IMR-90 (cell line): ENCODE data around the gene ARHGAP8. TPM values are rescaled to one million over a fixed set of nuclear protein-coding genes. Genes with fewer than 3 reads are reported as not detected.
A peak's percentile ranks its signal among the peaks of the same experiment; 100 is the strongest.

Experiments used
- ATAC-seq: fragments of 200-7000 bp; cut with Tn5 transposase; 2 replicates; pipeline ENCODE4 v1.9.1; 2020; ENCODE audit warnings: low read depth, mild to moderate bottlenecking, moderate library complexity
- BruUV-seq: library from RNA; stranded (reverse); fragments of 400-500 nt; replicated peaks from 2 replicates; lab custom pipeline; 2021; lab: Mats Ljungman, UMichigan
- CTCF ChIA-PET: fragments of 300-600 bp; formaldehyde crosslinking; extraction: SDS; loops from one replicate; lab custom pipeline; 2021; ENCODE audit warnings: antibody characterized with exemption; lab: Yijun Ruan, JAX
- POLR2A ChIA-PET: fragments of 300-600 bp; sonication (Branson Sonifier 250); formaldehyde crosslinking; loops from one replicate; lab custom pipeline; 2022; ENCODE audit warnings: antibody characterized with exemption; ENCODE audit not compliant: unreplicated experiment; lab: Charles Lee
- DNase-seq: peaks from one replicate; pipeline ENCODE4 v3.0.0; 2013
- H2AFZ ChIP-seq: replicated peaks from 2 replicates; pipeline ENCODE3; 2013; ENCODE audit warnings: low read length, mild to moderate bottlenecking; ENCODE audit not compliant: poor library complexity
- H2AK5ac ChIP-seq: 2 replicates; pipeline ENCODE4 v1.6.1; 2013; ENCODE audit warnings: low read depth, low read length, inconsistent platforms
- H2AK9ac ChIP-seq: replicated peaks from 2 replicates; pipeline ENCODE3; 2013; ENCODE audit warnings: mild to moderate bottlenecking, low read depth, low read length, moderate library complexity; ENCODE audit not compliant: poor library complexity
- H2BK120ac ChIP-seq: 2 replicates; pipeline ENCODE4 v1.6.1; 2013; ENCODE audit warnings: low read depth, low read length, inconsistent platforms
- H2BK15ac ChIP-seq: 3 replicates; pipeline ENCODE4 v1.6.1; 2013; ENCODE audit warnings: low read depth, low read length, inconsistent platforms
- H2BK20ac ChIP-seq: 2 replicates; pipeline ENCODE4 v1.6.1; 2013; ENCODE audit warnings: low read depth, mild to moderate bottlenecking, inconsistent platforms, low read length, moderate library complexity
- H2BK5ac ChIP-seq: 2 replicates; pipeline ENCODE4 v1.6.1; 2013; ENCODE audit warnings: mild to moderate bottlenecking, low read depth, low read length, inconsistent platforms; ENCODE audit not compliant: poor library complexity, severe bottlenecking
- H3K14ac ChIP-seq: replicated peaks from 2 replicates; pipeline ENCODE4 v1.6.1; 2013; ENCODE audit warnings: low read depth, low read length, inconsistent platforms
- H3K18ac ChIP-seq: 2 replicates; pipeline ENCODE4 v1.6.1; 2013; ENCODE audit warnings: low read depth, low read length, control low read depth
- H3K23ac ChIP-seq: 2 replicates; pipeline ENCODE4 v1.6.1; 2013; ENCODE audit warnings: low read depth, low read length, inconsistent platforms
- H3K27ac ChIP-seq: 2 replicates; pipeline ENCODE4 v1.5.1; 2013; ENCODE audit warnings: mild to moderate bottlenecking, control low read depth, low read length; ENCODE audit not compliant: insufficient read depth
- H3K27me3 ChIP-seq: 2 replicates; pipeline ENCODE4 v1.6.1; 2013; ENCODE audit warnings: low read length; ENCODE audit not compliant: control insufficient read depth, insufficient read depth
- H3K36me3 ChIP-seq: 2 replicates; pipeline ENCODE4 v1.6.1; 2013; ENCODE audit warnings: low read length, mixed read lengths; ENCODE audit not compliant: control insufficient read depth, insufficient read depth
- H3K4ac ChIP-seq: 2 replicates; pipeline ENCODE4 v1.6.1; 2013; ENCODE audit warnings: low read depth, low read length, inconsistent platforms
- H3K4me1 ChIP-seq: 2 replicates; pipeline ENCODE4 v1.6.1; 2013; ENCODE audit warnings: low read length, mixed read lengths; ENCODE audit not compliant: control insufficient read depth, insufficient read depth
- H3K4me2 ChIP-seq: 2 replicates; pipeline ENCODE4 v1.6.1; 2013; ENCODE audit warnings: low read depth, mild to moderate bottlenecking, control low read depth, low read length, moderate library complexity
- H3K4me3 ChIP-seq: 2 replicates; pipeline ENCODE4 v1.5.1; 2013; ENCODE audit warnings: low read depth, mild to moderate bottlenecking, control low read depth, low read length, moderate library complexity; ENCODE audit not compliant: insufficient read depth
- H3K56ac ChIP-seq: 2 replicates; pipeline ENCODE4 v1.6.1; 2013; ENCODE audit warnings: low read length, inconsistent platforms; ENCODE audit not compliant: insufficient read depth; ENCODE audit errors: extremely low read depth
- H3K79me1 ChIP-seq, 2 experiments: 2 replicates each; pipeline ENCODE4 v1.6.1; 2013; ENCODE audit warnings: low read length in 2 of 2, inconsistent platforms in 1 of 2, low read depth in 1 of 2
- H3K9ac ChIP-seq: 2 replicates; pipeline ENCODE4 v1.6.1; 2013; ENCODE audit warnings: low read depth, low read length, control low read depth
- H3K9me1 ChIP-seq: 2 replicates; pipeline ENCODE4 v1.6.1; 2013; ENCODE audit warnings: low read length, inconsistent platforms; ENCODE audit not compliant: insufficient read depth
- H3K9me3 ChIP-seq: 2 replicates; pipeline ENCODE4 v1.6.1; 2013; ENCODE audit warnings: low read length; ENCODE audit not compliant: control insufficient read depth, insufficient read depth
- H4K20me1 ChIP-seq: 2 replicates; pipeline ENCODE4 v1.6.1; 2013; ENCODE audit warnings: low read length, inconsistent platforms; ENCODE audit not compliant: insufficient read depth
- H4K5ac ChIP-seq: 2 replicates; pipeline ENCODE4 v1.6.1; 2013; ENCODE audit warnings: mild to moderate bottlenecking, low read depth, low read length, control low read depth
- H4K8ac ChIP-seq, 2 experiments: 2 replicates each; pipeline ENCODE4 v1.6.1; 2013; ENCODE audit warnings: low read depth in 2 of 2, low read length in 2 of 2, control low read depth in 1 of 2, inconsistent platforms in 1 of 2
- H4K91ac ChIP-seq: 2 replicates; pipeline ENCODE4 v1.6.1; 2013; ENCODE audit warnings: low read depth, low read length, inconsistent platforms; ENCODE audit not compliant: insufficient read depth
- BHLHE40 ChIP-seq: fragments of 150-350 bp; IDR thresholded peaks from 2 replicates; pipeline ENCODE4 v1.6.1; 2016; ENCODE audit warnings: mild to moderate bottlenecking, low read depth, low read length
- CEBPB ChIP-seq: IDR thresholded peaks from 2 replicates; pipeline ENCODE4 v1.6.1; 2012; ENCODE audit warnings: low read depth, low read length, improper control_type of control experiment
- CHD1 ChIP-seq: IDR thresholded peaks from 2 replicates; pipeline ENCODE4 v1.6.1; 2012; ENCODE audit warnings: low read depth, low read length, improper control_type of control experiment
- MAZ ChIP-seq: IDR thresholded peaks from 2 replicates; pipeline ENCODE4 v1.6.1; 2012; ENCODE audit warnings: low read depth, mild to moderate bottlenecking, low read length, improper control_type of control experiment, moderate library complexity, borderline replicate concordance
- MXI1 ChIP-seq: IDR thresholded peaks from 2 replicates; pipeline ENCODE4 v1.6.1; 2012; ENCODE audit warnings: low read depth, mild to moderate bottlenecking, low read length, moderate library complexity, borderline replicate concordance
- NFE2L2 ChIP-seq: fragments of 150-350 bp; IDR thresholded peaks from 2 replicates; pipeline ENCODE4 v1.6.1; 2016; ENCODE audit warnings: low read depth, mild to moderate bottlenecking, low read length
- POLR2A ChIP-seq: IDR thresholded peaks from 2 replicates; pipeline ENCODE4 v1.6.1; 2012; ENCODE audit warnings: mild to moderate bottlenecking, low read depth, low read length
- RAD21 ChIP-seq: IDR thresholded peaks from 2 replicates; pipeline ENCODE4 v1.6.1; 2012; ENCODE audit warnings: low read length, improper control_type of control experiment
- RCOR1 ChIP-seq: IDR thresholded peaks from 2 replicates; pipeline ENCODE4 v1.6.1; 2012; ENCODE audit warnings: mild to moderate bottlenecking, low read length, improper control_type of control experiment; ENCODE audit not compliant: insufficient replicate concordance
- SMC3 ChIP-seq: fragments of 150-350 bp; IDR thresholded peaks from 2 replicates; pipeline ENCODE4 v1.6.1; 2016; ENCODE audit warnings: low read depth, mild to moderate bottlenecking, antibody characterized with exemption, low read length, moderate library complexity
- WGBS, 2 experiments: methylation state at CpG; one replicate each; pipeline versions ENCODE4 v1.1.5 to v1.1.7; 2013; ENCODE audit warnings: missing lambda C conversion rate in 2 of 2; ENCODE audit not compliant: insufficient read length in 1 of 2; ENCODE audit errors: extremely low coverage in 2 of 2; 5-methylcytosine and 5-hydroxymethylcytosine counted together
- dilution Hi-C: fragments of 300-500 bp; cut with HindIII; formaldehyde crosslinking; loops from one replicate; pipeline ENCODE4 v1.14.3; 2018; ENCODE audit warnings: low sequenced_read_pairs; ENCODE audit not compliant: unreplicated experiment
- in situ Hi-C: fragments of 300-500 bp; cut with MboI; formaldehyde crosslinking; loops from 3 replicates; pipeline ENCODE4 v1.14.3; 2019; ENCODE audit warnings: low sequenced_read_pairs, inconsistent platforms, mixed read lengths
- intact Hi-C: fragments of 100-400 bp; cut with micrococcal nuclease; formaldehyde crosslinking; loops from 2 replicates; pipeline ENCODE4 v1.10.0; 2022
- polyA plus RNA-seq, 3 experiments: library from polyadenylated mRNA; depleted of rRNA; stranded (reverse); fragments of >200 nt; gene quantifications; 2 replicates each; pipeline ENCODE4 v1.2.3, GENCODE V29; 2012; ENCODE audit warnings: low replicate concordance in 1 of 3
- total RNA-seq: library from RNA; depleted of rRNA; stranded (reverse); fragments of >200 nt; gene quantifications from 2 replicates; pipeline ENCODE4 v1.2.3, GENCODE V29; 2012
- TF ChIP-seq, protein P1 (sequence below): fragments of 150-350 bp; IDR thresholded peaks from 2 replicates; pipeline ENCODE4 v1.6.1; 2017; ENCODE audit warnings: mild to moderate bottlenecking, antibody characterized with exemption, low read length, low read depth

Gene ARHGAP8
- total and polyA plus RNA-seq, 2 of the 4 experiments (the other 2 are of a cell fraction), result 0.18 to 0.21 TPM

DNA sequence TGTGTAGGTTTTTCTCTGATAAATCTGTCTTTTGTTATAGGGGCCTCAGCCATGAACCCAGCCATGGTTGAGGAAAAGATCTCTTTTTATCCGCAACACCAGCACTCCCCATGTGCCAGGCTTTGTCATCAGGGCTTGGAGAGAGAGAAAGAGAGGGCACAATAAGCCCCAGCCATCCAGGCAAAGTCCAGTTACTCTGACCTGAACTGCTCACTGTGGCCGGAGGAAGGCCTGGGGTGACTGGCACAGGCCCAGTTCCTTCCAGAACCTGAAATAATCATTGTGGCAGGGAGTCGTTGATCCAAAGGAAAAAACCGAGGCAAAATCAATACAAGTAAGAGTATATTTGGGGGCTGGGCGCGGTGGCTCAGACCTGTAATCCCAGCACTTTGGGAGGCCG, 3.9 kb upstream of the ARHGAP8 start:
- H3K79me1 ChIP-seq, result no peaks in the 10 kb centered on the region
- 84% methylated on average over 5 of the region's 7 CpGs; no CpG with 5 or more reads in 1 of the 2 experiments for WGBS, 2 experiments
- POLR2A ChIA-PET, result no interaction called here

More for the DNA sequence above, 3.9 kb upstream of the ARHGAP8 start:
- no peaks in the 10 kb centered on the region for H3K9me3 ChIP-seq
- H3K9ac ChIP-seq, result no peak overlapping the region
- H2BK15ac ChIP-seq, result no peak overlapping the region
- ATAC-seq (no peak), DNase-seq (no peak)
- H3K4ac ChIP-seq, result no peak overlapping the region
- BruUV-seq, result no TSS peak
- no peak for TF ChIP-seq POLR2A
- no peak for TF ChIP-seq MAZ
- TF ChIP-seq CEBPB, result no peak
- TF ChIP-seq NFE2L2, result no peak
- no peak for TF ChIP-seq SMC3
- TF ChIP-seq BHLHE40, result no peak
- no peak for TF ChIP-seq RAD21
- TF ChIP-seq CHD1, result no peak
- TF ChIP-seq RCOR1, result no peak
- TF ChIP-seq, protein P1, sequence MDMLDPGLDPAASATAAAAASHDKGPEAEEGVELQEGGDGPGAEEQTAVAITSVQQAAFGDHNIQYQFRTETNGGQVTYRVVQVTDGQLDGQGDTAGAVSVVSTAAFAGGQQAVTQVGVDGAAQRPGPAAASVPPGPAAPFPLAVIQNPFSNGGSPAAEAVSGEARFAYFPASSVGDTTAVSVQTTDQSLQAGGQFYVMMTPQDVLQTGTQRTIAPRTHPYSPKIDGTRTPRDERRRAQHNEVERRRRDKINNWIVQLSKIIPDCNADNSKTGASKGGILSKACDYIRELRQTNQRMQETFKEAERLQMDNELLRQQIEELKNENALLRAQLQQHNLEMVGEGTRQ, result no peak
- TF ChIP-seq MXI1, result no peak
- no peak overlapping the region for H3K23ac ChIP-seq
- no peak overlapping the region for H2AFZ ChIP-seq
- H4K5ac ChIP-seq, result no peak overlapping the region
- no peak overlapping the region for H2AK5ac ChIP-seq
- intact Hi-C loops, result no loop called here
- no peak overlapping the region for H3K4me3 ChIP-seq
- no peak overlapping the region for H3K56ac ChIP-seq
- in situ Hi-C loops, result no loop called here
- CTCF ChIA-PET, result no interaction called here
- H2AK9ac ChIP-seq, result no peak overlapping the region
- no peak overlapping the region for H4K8ac ChIP-seq
- no peak overlapping the region for H3K4me2 ChIP-seq
- peaks cover 15% of the 10 kb centered on the region for H3K4me1 ChIP-seq
- H4K91ac ChIP-seq, result no peak overlapping the region
- H2BK20ac ChIP-seq, result peak overlapping the region; percentile 10; the same call in 1 of the 2 replicates
- H3K14ac ChIP-seq, result no peak overlapping the region
- H2BK120ac ChIP-seq, result no peak overlapping the region
- H2BK5ac ChIP-seq, result no peak overlapping the region
- H3K27me3 ChIP-seq, result peaks cover 7% of the 10 kb centered on the region; the same call in 1 of the 2 replicates
- peaks cover 4% of the 10 kb centered on the region; the same call in 1 of the 2 replicates for H3K9me1 ChIP-seq
- H3K36me3 ChIP-seq, result no peaks in the 10 kb centered on the region
- H3K18ac ChIP-seq, result no peak overlapping the region
- dilution Hi-C loops, result no loop called here
- H3K27ac ChIP-seq, result no peak overlapping the region
- no peaks in the 10 kb centered on the region for H4K20me1 ChIP-seq
